NCI-H2227 (cell line): ENCODE results near the gene CYP17A1.
A peak's percentile ranks its signal among the peaks of the same experiment; 100 is the strongest.
"Not testable (repeated sequence)": the region's sequence is repeated elsewhere in the genome, so short reads cannot be mapped to it uniquely, and the experiment has no call there.

Source experiments
- DNase-seq: peaks from one replicate; lab custom pipeline; 2025; ENCODE audit not compliant: unreplicated experiment; lab: John Stamatoyannopoulos, UW

CYP17A1 gene, protein sequence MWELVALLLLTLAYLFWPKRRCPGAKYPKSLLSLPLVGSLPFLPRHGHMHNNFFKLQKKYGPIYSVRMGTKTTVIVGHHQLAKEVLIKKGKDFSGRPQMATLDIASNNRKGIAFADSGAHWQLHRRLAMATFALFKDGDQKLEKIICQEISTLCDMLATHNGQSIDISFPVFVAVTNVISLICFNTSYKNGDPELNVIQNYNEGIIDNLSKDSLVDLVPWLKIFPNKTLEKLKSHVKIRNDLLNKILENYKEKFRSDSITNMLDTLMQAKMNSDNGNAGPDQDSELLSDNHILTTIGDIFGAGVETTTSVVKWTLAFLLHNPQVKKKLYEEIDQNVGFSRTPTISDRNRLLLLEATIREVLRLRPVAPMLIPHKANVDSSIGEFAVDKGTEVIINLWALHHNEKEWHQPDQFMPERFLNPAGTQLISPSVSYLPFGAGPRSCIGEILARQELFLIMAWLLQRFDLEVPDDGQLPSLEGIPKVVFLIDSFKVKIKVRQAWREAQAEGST

DNA sequence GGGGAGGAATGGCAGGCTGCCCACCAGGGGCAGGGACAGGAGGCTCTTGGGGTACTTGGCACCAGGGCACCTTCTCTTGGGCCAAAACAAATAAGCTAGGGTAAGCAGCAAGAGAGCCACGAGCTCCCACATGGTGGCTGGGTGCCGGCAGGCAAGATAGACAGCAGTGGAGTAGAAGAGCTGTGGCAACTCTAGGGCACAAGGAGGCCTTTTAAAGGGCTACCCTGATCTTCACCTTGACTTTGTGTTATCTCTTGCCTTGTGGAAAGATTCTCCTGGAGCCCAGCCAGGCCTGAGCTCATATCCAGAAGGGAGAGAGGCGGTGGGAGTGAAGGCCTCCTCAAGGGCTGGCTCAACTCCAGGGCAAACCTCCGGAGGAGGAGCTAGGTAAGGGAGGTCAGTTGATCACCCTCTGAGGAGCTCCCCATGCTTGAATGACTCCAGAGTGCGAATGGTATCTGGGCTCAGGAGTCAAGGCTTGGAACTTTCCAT is at the start of gene CYP17A1:
Gene CYP17A1, minus strand, starts transcription at position 184 of the 492 bp plus-strand sequence. Its CDS starts 52 bp downstream, at position 132.
- DNase-seq = no peak

DNA sequence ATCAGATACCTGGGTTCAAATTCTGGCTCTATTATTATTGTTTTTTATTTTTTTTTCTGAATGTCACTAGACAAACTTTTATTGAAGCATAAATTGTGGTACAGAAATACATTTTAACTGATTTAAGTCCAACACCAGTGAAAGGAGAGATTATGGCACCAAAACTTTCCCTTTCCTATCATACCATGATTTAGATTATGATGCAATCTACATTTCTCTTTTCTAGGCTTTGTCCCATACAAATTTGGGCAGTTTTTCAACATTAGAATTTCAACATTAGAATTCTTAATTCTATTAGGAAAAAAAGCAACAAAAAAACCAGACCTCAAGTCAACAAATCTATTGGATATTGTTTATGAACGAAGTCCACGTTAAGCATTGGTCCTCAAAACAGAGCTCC is 43.0 kb upstream of the CYP17A1 start:
- DNase-seq = no peak

DNA sequence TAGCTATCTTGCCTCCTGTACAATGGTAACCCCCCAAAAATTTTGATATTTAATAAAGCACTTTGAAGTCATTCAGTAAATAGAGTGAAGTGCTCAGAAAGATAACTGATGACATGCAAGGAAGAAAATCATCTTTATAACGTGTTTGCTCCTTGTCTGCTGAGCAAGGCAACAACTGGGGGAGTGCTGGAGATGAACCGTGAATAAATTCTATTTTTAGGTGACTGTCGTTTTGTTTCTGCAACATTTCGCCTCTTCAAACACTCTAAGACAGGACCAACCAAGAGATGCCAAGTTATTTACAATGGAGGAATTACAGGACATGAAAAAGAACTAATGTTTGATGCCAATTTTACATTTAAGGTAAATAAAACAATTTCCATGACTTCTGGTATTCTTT is 41.4 kb upstream of the CYP17A1 start:
- DNase-seq = no peak

DNA sequence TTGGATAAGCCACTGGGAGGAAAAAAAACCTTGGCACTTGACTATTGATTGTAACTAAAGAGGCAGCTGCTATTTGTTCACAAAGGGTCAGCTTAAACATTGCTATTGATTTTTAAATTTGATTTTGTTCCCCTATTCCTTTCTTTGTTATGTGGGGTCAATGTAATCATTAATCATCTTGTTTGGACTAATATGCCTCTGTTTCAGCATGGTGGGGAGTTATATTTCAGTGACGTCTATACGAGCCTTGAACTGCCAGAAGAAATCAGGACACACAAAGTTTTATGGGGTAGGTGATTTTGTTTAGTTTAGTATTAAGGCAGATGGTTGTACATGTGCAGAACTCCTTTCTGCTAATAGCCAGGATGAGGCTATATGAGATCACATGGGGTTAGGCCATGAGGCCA is 39.5 kb upstream of the CYP17A1 start:
- DNase-seq = no peak

DNA sequence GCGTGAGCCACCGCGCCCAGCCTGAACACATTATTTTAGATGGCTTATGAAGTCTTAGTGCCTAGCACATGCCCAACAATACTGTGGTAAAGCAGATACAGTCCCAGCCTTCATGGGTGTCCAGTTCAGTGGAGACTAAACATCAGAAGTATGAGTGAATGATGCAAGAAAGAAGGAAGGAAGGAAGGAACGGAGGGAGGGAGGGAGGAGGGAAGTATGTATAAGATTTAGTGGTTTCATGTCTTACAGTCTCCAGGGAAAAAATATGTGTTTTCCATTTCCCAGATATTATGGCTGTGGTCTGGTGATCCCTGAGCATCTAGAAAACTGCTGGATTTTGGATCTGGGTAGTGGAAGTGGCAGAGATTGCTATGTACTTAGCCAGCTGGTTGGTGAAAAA is 35.0 kb upstream of the CYP17A1 start:
- DNase-seq = no peak

DNA sequence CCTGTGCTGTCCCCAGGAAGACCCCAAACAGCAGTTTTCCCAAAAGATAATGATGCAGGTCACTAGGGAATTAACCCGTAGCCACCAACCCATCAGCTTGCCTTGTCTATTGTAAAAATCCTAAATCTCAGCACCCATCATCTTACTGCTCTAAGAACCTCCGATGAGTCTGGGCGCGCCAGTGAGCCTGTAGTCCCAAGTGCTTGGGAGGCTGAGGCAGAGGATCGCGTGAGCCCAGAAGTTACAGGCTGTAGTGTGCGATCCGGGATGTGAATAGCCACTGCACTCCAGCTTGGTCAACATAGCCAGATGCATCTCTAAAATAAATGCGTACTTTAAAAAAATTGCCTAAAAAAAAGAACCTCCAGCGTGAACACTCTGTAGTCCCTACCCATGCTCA is 33.0 kb upstream of the CYP17A1 start:
- DNase-seq = no peak

DNA sequence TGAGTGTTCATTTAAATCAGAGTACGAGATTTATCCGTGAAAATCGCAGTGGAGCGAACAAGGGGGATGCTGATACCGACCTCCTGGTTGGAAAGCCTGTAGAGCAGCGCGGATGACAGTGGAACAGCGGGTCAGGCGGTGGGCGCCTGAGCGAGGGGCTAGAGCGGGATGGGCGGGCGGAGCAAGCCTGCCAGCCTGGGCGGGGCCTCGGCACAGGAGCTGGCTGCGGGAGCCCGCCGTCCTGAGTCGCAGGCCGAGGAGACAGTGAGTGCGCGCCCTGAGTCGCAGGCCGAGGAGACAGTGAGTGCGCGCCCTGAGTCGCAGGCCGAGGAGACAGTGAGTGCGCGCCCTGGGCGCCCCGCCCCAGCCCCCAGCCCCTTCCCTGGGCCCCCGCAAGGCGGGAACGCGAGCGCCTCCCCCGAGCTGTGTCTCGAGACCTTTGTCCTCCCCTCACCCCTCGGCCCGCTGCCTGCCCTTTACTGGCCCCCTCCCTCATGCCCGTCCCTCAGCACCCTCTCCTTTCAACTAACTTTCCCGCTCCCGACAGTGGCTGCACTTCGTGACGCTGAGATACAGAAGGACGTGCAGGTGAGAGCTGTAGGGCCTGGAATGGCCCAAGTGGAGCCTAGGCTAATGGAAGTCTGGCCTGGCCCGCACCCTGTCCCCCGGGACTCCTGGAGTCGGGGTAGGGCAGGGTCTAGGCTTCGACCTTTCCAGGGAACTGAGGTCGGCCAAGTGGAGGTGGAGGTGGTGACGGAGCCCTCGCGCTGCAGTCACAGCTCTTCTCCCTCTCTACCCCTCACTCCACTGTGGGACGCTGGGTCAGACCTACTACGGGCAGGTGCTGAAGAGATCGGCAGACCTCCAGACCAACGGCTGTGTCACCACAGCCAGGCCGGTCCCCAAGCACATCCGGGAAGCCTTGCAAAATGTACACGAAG is 32.3 kb upstream of the CYP17A1 start, which contains the start of gene AS3MT:
Gene AS3MT, plus strand, starts transcription at position 213 of the 941 bp plus-strand sequence. Its CDS starts 123 bp downstream, at position 336.
- peak; percentile 77 for DNase-seq

DNA sequence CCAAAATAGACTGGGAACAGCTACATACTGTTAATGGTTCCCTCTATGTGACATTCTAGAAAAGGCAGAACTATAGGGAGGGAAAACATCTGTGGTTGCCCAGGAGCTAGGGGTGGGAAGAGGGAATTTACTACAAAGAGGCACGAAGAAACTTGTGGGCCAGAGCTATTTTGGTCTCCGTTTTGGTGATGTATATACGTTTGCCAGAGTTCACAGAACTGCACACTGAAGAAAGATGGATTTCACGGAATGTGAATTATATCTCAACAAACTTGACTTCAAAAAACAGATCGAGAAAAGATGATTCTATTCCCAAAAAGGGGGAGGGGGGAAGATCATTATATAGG is 31.7 kb upstream of the CYP17A1 start:
- no peak for DNase-seq

DNA sequence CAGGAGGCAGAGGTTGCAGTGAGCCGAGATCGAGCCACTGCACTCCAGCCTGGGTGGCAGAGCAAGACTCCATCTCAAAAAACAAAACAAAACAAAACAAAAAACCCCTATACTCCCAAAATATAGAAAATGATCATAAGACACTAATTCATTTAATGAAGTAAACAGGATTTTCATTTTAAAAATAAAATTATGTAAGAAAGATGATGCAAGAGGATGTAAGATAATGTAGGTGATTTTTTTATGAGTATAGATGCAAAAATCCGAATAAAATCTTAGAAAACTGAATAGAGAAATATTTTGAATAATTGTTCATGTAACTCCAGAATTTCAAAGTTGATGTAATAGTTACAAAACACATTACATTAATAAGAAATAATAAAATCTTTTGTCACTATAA is 28.4 kb upstream of the CYP17A1 start:
- DNase-seq = no peak

DNA sequence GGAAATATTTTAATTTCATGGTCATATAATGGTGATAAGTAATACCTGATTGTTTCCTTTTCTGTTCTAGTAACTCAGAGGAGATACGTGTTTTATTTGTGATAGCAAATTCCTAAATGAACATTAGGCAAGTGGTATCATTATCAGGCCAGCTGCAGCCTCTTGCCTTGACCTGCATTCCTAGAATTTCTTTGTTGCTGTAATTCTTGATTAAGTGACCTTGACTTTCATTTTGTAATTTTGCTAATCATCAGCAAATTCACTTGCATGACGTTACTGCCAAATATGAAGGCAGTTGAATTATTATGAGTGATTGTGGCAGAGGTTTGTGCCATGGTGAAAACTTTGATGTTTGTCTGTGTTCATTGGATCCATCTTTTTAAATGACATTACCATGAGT is 26.4 kb upstream of the CYP17A1 start:
- no peak for DNase-seq

DNA sequence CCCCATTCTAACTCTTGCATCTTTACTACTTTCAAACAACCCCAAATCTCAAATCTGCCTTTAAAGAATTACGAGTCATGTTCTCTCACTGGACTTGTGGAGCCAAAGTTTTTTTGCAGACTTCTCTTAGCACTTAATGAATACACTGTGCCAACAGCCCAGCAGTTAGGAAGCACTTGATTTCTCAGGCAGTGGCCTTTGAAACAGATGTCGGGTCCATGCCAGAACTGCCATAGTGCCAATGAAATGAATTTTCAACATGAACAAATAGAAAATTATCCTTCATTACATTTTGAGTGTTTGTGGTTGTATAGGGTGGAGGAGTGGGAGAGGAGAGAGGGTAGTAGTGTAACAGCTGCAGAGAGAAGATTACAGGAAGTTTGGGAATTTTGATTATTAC is 22.7 kb upstream of the CYP17A1 start:
- DNase-seq = no peak

DNA sequence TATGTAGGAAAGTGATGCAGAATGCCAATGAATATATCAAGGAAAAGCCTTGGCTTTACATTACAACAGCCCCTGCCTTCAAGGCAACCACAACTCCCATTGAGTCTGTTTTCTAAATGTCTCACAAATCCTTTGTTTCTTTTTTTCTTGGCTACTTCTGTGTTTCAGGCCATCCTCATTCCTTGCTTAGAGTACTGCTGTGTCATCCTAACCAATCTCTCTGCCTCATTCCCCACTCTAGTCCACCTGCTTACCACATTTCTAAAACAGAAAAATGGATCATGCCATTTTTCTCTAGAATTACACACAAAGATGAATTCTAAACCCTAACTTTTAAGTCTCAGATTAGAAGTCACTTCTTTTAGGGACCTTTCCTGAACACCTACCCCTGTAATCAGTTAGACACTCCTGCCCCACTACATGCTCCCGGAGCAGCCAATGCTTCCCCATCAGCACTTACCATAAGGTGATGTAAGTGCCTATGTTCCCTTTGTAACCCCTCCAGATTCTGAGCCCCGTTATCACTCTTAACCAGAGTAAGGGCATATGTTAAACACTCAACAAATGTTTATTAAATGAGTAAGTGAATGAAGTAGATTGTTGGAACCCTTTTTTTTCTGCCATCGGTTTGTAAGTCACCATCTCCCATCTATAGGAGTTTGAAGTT is 19.7 kb upstream of the CYP17A1 start:
- DNase-seq = no peak

DNA sequence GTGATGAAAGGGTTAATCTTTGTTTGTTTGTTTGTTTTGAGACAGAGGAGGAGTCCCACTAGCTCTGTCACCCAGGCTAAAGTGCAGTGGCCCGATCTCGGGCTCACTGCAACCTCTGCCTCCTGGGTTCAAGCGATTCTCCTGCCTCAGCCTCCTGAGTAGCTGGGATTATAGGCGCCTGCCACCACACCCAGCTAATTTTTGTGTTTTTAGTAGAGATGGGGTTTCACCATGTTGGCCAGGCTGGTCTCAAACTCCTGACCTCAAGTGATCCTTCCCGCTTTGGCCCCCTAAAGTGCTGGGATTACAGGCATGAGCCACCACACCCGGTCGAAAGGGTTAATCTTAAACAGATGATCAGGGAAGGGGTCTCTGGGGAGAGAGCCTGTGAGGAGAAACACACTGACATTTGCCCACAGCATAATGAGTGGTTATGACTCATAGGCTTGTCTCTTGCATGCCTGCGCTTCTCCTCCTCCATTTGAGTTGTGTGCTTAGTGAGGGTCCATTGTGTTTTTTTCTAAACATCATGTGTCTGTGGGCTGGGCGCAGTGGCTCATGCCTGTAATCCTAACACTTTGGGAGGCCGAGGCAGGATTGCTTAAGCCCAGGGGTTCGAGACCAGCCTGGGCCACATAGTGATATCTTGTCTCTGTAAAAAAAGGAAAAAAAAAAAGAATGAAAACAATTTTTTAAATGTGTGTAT is 18.7 kb upstream of the CYP17A1 start:
- DNase-seq = peak; percentile 65

DNA sequence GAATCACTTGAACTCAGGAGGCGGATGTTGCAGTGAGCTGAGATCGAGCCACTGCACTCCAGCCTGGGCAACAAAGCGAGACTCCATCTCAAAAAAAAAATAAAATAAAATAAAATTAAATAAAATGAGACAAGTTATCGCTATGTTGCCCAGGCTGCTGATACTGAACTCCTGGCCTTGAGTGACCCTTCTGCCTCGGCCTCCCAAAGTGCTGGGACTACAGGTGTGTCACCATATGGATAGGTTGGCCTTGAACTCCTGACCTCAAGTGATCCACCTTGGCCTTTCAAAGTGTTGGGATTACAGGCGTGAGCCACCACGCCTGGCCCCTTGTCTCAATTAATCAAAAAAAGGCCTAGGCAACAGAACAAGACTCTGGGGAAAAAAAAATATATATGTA is 16.0 kb upstream of the CYP17A1 start:
- not testable (repeated sequence) for DNase-seq

DNA sequence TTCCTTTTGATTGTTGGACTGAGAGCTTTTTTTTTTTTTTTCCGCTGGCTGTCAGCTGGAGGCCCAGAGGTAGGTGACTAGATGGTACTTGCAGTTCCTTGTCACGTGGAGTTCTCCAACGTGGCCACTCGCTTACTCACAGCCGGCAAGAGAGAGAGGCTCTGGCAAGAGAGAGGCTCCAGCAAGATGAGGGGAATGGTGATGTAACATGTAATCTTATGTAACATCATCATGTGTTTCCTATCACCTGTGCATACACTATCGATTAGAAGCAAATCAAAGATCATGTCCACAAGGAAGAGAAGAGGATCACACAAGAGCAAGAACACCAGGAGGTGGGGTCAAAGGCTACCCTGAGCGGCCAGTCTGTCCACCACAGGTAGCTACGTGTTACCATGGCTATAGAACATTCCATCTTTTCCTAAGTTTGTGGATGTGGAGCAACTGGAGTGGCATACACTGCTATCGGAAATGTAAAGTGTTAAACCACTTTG is 12.9 kb upstream of the CYP17A1 start:
- DNase-seq = no peak

DNA sequence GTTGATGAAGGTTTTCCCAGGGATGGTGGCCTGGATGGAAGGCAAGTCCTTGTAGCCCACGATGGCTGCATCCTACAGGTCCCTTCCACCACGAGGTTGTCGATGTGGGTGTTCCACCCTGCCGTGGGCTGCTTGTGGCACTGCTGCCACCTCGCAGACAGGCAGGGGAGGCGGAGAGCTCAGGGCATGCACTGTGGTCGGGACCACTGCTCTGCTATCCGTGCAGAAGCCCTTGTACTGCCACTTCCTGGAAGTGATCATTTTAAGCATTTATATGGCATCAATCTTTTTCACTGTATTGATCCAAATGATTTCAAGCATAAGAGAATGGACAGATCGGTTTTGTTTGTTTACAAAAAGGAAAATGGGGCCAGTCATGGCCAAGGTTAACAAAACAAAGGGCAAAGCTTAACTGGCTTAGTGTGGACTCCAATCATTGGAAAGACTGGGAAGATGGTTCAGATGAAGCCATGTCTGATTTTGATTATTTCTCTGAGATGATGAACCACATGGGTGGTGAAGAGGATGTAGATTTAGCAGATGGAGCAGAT is 8.2 kb upstream of the CYP17A1 start:
- DNase-seq = no peak

DNA sequence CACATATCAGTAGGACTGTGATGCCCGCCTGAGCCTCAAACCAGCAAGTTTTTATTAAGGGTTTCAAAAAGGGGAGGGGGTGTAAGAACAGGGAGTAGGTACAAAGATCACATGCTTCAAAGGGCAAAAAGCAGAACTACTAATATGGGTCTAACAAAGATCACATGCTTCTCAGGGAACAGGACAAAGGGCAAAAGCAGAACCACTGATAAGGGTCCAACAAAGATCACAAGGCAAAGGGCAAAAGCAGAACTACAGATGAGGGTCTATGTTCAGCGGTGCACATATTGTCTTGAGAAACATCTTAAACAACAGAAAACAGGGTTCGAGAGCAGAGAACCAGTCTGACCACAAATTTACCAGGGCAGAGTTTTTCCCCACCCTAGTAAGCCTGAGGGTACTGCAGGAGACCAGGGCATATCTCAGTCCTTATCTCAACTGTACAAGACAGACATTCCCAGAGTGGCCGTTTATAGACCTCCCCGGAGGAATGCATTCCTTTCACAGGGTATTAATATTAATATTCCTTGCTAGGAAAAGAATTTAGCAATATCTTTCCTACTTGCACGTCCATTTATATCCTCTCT is 7.1 kb upstream of the CYP17A1 start:
- DNase-seq = not testable (repeated sequence)

DNA sequence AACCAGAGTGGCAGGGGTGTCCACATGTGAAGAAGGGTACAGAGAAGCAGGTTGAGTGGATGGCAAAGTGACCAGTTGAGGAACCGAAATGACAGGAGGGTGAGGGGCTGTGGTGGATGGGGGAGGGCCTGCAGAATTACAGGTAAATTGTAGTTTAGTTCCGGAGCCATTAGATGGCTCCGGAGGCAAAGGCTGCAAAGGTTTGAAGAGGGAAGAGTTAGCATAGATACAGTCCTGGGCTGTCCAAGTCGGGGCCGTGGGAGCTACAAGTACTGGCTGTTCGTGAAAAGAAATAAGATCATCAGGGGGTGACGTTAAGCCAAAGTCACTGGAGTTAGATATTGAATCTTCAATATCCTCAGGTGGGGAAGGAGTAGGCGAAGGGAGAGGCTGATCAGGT is 5.9 kb upstream of the CYP17A1 start:
- DNase-seq = not testable (repeated sequence)

DNA sequence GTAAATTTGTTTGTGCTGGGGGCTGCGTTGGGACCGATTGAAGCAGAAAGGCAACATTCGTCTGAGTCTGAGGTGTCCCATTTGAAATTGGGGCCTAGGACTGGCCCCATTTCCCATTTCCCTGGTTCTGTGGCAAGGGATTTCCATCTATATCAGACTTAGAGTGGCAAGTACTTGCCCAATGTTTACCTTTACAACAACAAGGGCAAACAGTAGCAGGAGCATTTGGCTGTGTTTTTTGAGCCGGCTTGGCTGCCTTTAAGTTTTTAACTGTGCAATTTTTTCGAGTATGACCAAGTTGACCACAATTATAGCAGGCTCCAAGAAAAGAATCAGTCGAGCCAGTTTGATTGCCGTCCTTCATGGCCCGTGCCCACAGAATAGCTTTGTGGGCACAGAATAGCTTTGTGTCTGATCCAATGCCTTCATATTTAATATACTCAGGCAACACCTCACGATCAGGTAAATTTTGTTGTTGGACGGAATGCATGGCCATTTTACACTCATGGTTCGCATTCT is 4.7 kb upstream of the CYP17A1 start:
- no peak for DNase-seq
